Vagina (tissue), 2 donors: ENCODE data around the gene VAV3.

ENCODE experiments used
- POLR2A ChIP-seq, 2 donors: fragments of 450-650 bp; IDR thresholded peaks; one replicate each; pipeline ENCODE4 v1.6.1; 2017; ENCODE audit warnings: antibody characterized with exemption in 2 of 2, mild to moderate bottlenecking in 2 of 2, moderate library complexity in 2 of 2
- TF ChIP-seq, protein P1 (sequence below), 3 experiments: fragments of 450-650 bp in 2 of 3; fragments of 200-600 bp in 1 of 3; sonication (generic) in 1 of 3; IDR thresholded peaks; one replicate each; pipeline ENCODE4 v1.5.1; 2017 to 2019; ENCODE audit warnings: antibody characterized with exemption in 3 of 3, mild to moderate bottlenecking in 2 of 3, moderate library complexity in 2 of 3

GRCh38 chr1:107979926-107980325, 14.9 kb upstream of the VAV3 start:
- TF ChIP-seq, protein P1, sequence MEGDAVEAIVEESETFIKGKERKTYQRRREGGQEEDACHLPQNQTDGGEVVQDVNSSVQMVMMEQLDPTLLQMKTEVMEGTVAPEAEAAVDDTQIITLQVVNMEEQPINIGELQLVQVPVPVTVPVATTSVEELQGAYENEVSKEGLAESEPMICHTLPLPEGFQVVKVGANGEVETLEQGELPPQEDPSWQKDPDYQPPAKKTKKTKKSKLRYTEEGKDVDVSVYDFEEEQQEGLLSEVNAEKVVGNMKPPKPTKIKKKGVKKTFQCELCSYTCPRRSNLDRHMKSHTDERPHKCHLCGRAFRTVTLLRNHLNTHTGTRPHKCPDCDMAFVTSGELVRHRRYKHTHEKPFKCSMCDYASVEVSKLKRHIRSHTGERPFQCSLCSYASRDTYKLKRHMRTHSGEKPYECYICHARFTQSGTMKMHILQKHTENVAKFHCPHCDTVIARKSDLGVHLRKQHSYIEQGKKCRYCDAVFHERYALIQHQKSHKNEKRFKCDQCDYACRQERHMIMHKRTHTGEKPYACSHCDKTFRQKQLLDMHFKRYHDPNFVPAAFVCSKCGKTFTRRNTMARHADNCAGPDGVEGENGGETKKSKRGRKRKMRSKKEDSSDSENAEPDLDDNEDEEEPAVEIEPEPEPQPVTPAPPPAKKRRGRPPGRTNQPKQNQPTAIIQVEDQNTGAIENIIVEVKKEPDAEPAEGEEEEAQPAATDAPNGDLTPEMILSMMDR (IDR thresholded peaks at IDR 0.05), result no peak
- TF ChIP-seq POLR2A (IDR thresholded peaks at IDR 0.05), result no peak
